HepG2 (cell line): Measurements from ENCODE around the gene CHN2. TPM values are rescaled to one million over a fixed set of nuclear protein-coding genes. Genes with fewer than 3 reads are reported as not detected.

Experiments
- CBX1 ChIP-seq: IDR thresholded peaks from one replicate; pipeline ENCODE4 v1.6.1; 2016; ENCODE audit warnings: antibody characterized with exemption, low read depth
- FOXO4 ChIP-seq: sonication (generic); formaldehyde crosslinking; conservative IDR thresholded peaks from 2 replicates; pipeline ENCODE4 v1.8.1; 2023; ENCODE audit warnings: missing genetic modification reagents
- HNRNPL ChIP-seq: fragments of 200-400 bp; formaldehyde crosslinking; IDR thresholded peaks from 2 replicates; pipeline ENCODE4 v1.6.1; 2017; ENCODE audit warnings: mild to moderate bottlenecking, low read depth, low read length
- KDM2A ChIP-seq: sonication (generic); formaldehyde crosslinking; IDR thresholded peaks from 2 replicates; pipeline ENCODE4 v1.4.0; 2020; ENCODE audit warnings: low read depth, missing genetic modification reagents, borderline replicate concordance
- MLXIP ChIP-seq: sonication (generic); formaldehyde crosslinking; IDR thresholded peaks from 2 replicates; pipeline ENCODE4 v1.9.0; 2021; ENCODE audit warnings: missing genetic modification reagents, borderline replicate concordance
- RNF219 ChIP-seq: sonication (generic); formaldehyde crosslinking; IDR thresholded peaks from 2 replicates; pipeline ENCODE4 v1.5.0; 2020; ENCODE audit warnings: mild to moderate bottlenecking, missing genetic modification reagents
- SMAD3 ChIP-seq: sonication (generic); formaldehyde crosslinking; IDR thresholded peaks from 2 replicates; pipeline ENCODE4 v1.4.0; 2020; ENCODE audit warnings: missing genetic modification reagents
- SMC3 ChIP-seq: IDR thresholded peaks from 2 replicates; pipeline ENCODE4 v1.6.1; 2011; ENCODE audit warnings: low read length, improper control_type of control experiment
- TCF7 ChIP-seq: sonication (generic); IDR thresholded peaks from 2 replicates; pipeline ENCODE4 v1.6.1; 2016; ENCODE audit warnings: antibody characterized with exemption, low read depth
- ZNF281 ChIP-seq: sonication (generic); formaldehyde crosslinking; IDR thresholded peaks from 2 replicates; pipeline ENCODE4 v1.4.0; 2020; ENCODE audit warnings: missing genetic modification reagents, borderline replicate concordance
- ZNF580 ChIP-seq: IDR thresholded peaks from 2 replicates; pipeline ENCODE4 v1.6.1; 2016; ENCODE audit warnings: low read depth, borderline replicate concordance
- ZSCAN12 ChIP-seq: sonication (generic); formaldehyde crosslinking; IDR thresholded peaks from 2 replicates; pipeline ENCODE4 v1.9.0; 2021; ENCODE audit warnings: mild to moderate bottlenecking, missing genetic modification reagents
- ZSCAN5A ChIP-seq: sonication (generic); formaldehyde crosslinking; IDR thresholded peaks from 2 replicates; pipeline ENCODE4 v1.8.0; 2022; ENCODE audit warnings: mild to moderate bottlenecking, missing genetic modification reagents, borderline replicate concordance
- polyA plus RNA-seq, 8 experiments: library from polyadenylated mRNA; depleted of rRNA in 3 of 8; stranded (reverse) in 7 of 8; unstranded in 1 of 8; fragments of >200 nt; fragmentation: Illumina TruSeq in 4 of 8; extraction: Trizol in 4 of 8; gene quantifications; 2 replicates each; pipeline versions ENCODE4 v1.2.1 to v1.2.3, GENCODE V29; 2011 to 2016; ENCODE audit warnings: low read depth in 4 of 8, missing spikeins in 1 of 8, mixed read lengths in 1 of 8; ENCODE audit not compliant: insufficient read depth in 1 of 8
- total RNA-seq, 5 experiments: library from RNA; depleted of rRNA; stranded (reverse); fragments of >200 nt; fragmentation: Illumina TruSeq; extraction: Trizol; gene quantifications; 2 replicates each; pipeline ENCODE4 v1.2.3, GENCODE V29; 2016; ENCODE audit warnings: low read depth in 1 of 5

CHN2 gene
- total and polyA plus RNA-seq, 2 of the 13 experiments (the other 11 are each of a cell fraction or from before 2014, with no cell fraction given): 23.5 to 30.5 TPM

GRCh38 chr7:29208410-29209250, 14.1 kb downstream of the CHN2 start (continued):
- TF ChIP-seq MLXIP: no peak
- no peak for TF ChIP-seq ZSCAN12 (CRISPR knock-in tag)
- TF ChIP-seq ZSCAN5A (CRISPR knock-in tag): peak; percentile 42; the same call in 1 of the 2 replicates
- TF ChIP-seq SMAD3 (CRISPR knock-in tag): peak; percentile 82; the same call in 1 of the 2 replicates
- peak; percentile 53; the same call in 1 of the 2 replicates for TF ChIP-seq TCF7
- TF ChIP-seq SMC3: peak; percentile 9; the same call in 1 of the 2 replicates
- TF ChIP-seq KDM2A (CRISPR knock-in tag): 0 out of 2 replicates have a peak, but pooled peaks have one; percentile 31
- no peak for TF ChIP-seq FOXO4 (CRISPR knock-in tag)
- TF ChIP-seq ZNF281 (CRISPR knock-in tag): 0 out of 2 replicates have a peak, but pooled peaks have one; percentile 9
- no peak for TF ChIP-seq RNF219
- 0 out of 2 replicates have a peak, but pooled peaks have one; percentile 30 for TF ChIP-seq HNRNPL
- no peak; the same call in 1 of the 2 replicates for TF ChIP-seq ZNF580
- TF ChIP-seq CBX1: no peak
